Caco-2 (cell line): ENCODE data around the gene CORO7. TPM values are rescaled to one million over a fixed set of nuclear protein-coding genes. Genes with fewer than 3 reads are reported as not detected.

Source experiments
- BruUV-seq: library from RNA; stranded (reverse); fragments of 400-500 nt; replicated peaks from 2 replicates; lab custom pipeline; 2021; lab: Mats Ljungman, UMichigan
- CTCF ChIA-PET: fragments of 300-600 bp; sonication (Branson Sonifier 250); formaldehyde crosslinking; loops from one replicate; lab custom pipeline; 2022; ENCODE audit warnings: antibody characterized with exemption; lab: Charles Lee
- POLR2A ChIA-PET: fragments of 300-600 bp; sonication (Branson Sonifier 250); formaldehyde crosslinking; loops from one replicate; lab custom pipeline; 2022; ENCODE audit warnings: antibody characterized with exemption; lab: Charles Lee
- DNase-seq, 2 experiments: peaks; one replicate each; pipeline versions ENCODE4 v3.0.0 to v3.0.0-alpha.2; 2020 to 2022
- H3K27me3 ChIP-seq: replicated peaks from 2 replicates; pipeline ENCODE4 v1.6.0; 2011; ENCODE audit warnings: low read length; ENCODE audit not compliant: control insufficient read depth, insufficient read depth
- H3K36me3 ChIP-seq: 2 replicates; pipeline ENCODE4 v1.5.1; 2011; ENCODE audit warnings: low read length; ENCODE audit not compliant: control insufficient read depth, insufficient read depth
- H3K4me1 ChIP-seq: fragments of 250-450 bp; sonication (Bioruptor Pico); 2 replicates; pipeline ENCODE4 v1.5.1; 2020; ENCODE audit warnings: mild to moderate bottlenecking
- H3K4me3 ChIP-seq: 2 replicates; pipeline ENCODE4 v1.5.1; 2011; ENCODE audit warnings: low read depth, mild to moderate bottlenecking, control low read depth, low read length
- H3K9me3 ChIP-seq: fragments of 250-450 bp; sonication (Bioruptor Pico); 2 replicates; pipeline ENCODE4 v1.5.1; 2020; ENCODE audit warnings: mild to moderate bottlenecking, moderate library complexity
- H3K27ac Mint-ChIP-seq: one replicate; pipeline ENCODE4 v1.8.0; 2022; ENCODE audit warnings: mixed read lengths; ENCODE audit not compliant: unreplicated experiment
- H3K27me3 Mint-ChIP-seq: one replicate; pipeline ENCODE4 v1.8.0; 2022; ENCODE audit warnings: mixed read lengths; ENCODE audit not compliant: insufficient read depth, unreplicated experiment
- H3K36me3 Mint-ChIP-seq: one replicate; pipeline ENCODE4 v1.8.0; 2022; ENCODE audit warnings: mild to moderate bottlenecking, mixed read lengths; ENCODE audit not compliant: insufficient read depth, unreplicated experiment
- H3K4me1 Mint-ChIP-seq: one replicate; pipeline ENCODE4 v1.8.0; 2022; ENCODE audit warnings: low read depth, mixed read lengths; ENCODE audit not compliant: unreplicated experiment
- H3K4me3 Mint-ChIP-seq: one replicate; pipeline ENCODE4 v1.8.0; 2022; ENCODE audit warnings: mild to moderate bottlenecking, moderate library complexity, mixed read lengths; ENCODE audit not compliant: unreplicated experiment
- H3K9me3 Mint-ChIP-seq: one replicate; pipeline ENCODE4 v1.8.0; 2022; ENCODE audit warnings: mixed read lengths; ENCODE audit not compliant: unreplicated experiment
- intact Hi-C: fragments of 100-400 bp; cut with micrococcal nuclease; formaldehyde crosslinking; loops from one replicate; pipeline ENCODE4 v1.10.0; 2022; ENCODE audit not compliant: unreplicated experiment
- total RNA-seq: library from RNA; stranded (reverse); gene quantifications from 2 replicates; pipeline ENCODE4 v1.2.3, GENCODE V29; 2022
- TF ChIP-seq, protein P1 (sequence below), 2 experiments: fragments of 200-600 bp in 1 of 2; IDR thresholded peaks; 1 replicate in 1 of 2; 2 replicates in 1 of 2; pipeline versions ENCODE4 v1.5.1 to v1.8.0; 2011 to 2022; ENCODE audit warnings: antibody characterized with exemption in 1 of 2, control low read depth in 1 of 2, inconsistent platforms in 1 of 2, low read depth in 1 of 2, low read length in 1 of 2, mild to moderate bottlenecking in 1 of 2, moderate library complexity in 1 of 2; ENCODE audit not compliant: insufficient read depth in 1 of 2, severe bottlenecking in 1 of 2, unreplicated experiment in 1 of 2

Gene CORO7
- total RNA-seq, 1 experiment from 2014 or later: 23.1 TPM

GRCh38 chr16:4375717-4376116, 40.7 kb downstream of the CORO7 start:
- POLR2A ChIA-PET: no interaction called here
- Histone ChIP-seq H3K4me1 (peaks cover 37% of the 10 kb centered on the region), H3K9me3 (no peaks in the 10 kb centered on the region), H3K27me3 (no peaks in the 10 kb centered on the region), H3K4me3 (no peak overlapping the region), H3K36me3 (no peaks in the 10 kb centered on the region; the same call in 1 of the 2 replicates)
- no TSS peak for BruUV-seq
- H3K27ac Mint-ChIP-seq: peak overlapping the region; percentile 13
- CTCF ChIA-PET: interaction anchor here (1.3 kb wide), 1 partner anchor 24 kb away, joined by 3 read pairs; no protein-coding TSS in a partner anchor
- H3K4me3 Mint-ChIP-seq: no peak overlapping the region
- intact Hi-C loops: no loop called here
- no peak for DNase-seq
- H3K27me3 Mint-ChIP-seq: no peaks in the 10 kb centered on the region
- H3K9me3 Mint-ChIP-seq: no peaks in the 10 kb centered on the region
- peaks cover 7% of the 10 kb centered on the region for H3K36me3 Mint-ChIP-seq
- TF ChIP-seq, protein P1, sequence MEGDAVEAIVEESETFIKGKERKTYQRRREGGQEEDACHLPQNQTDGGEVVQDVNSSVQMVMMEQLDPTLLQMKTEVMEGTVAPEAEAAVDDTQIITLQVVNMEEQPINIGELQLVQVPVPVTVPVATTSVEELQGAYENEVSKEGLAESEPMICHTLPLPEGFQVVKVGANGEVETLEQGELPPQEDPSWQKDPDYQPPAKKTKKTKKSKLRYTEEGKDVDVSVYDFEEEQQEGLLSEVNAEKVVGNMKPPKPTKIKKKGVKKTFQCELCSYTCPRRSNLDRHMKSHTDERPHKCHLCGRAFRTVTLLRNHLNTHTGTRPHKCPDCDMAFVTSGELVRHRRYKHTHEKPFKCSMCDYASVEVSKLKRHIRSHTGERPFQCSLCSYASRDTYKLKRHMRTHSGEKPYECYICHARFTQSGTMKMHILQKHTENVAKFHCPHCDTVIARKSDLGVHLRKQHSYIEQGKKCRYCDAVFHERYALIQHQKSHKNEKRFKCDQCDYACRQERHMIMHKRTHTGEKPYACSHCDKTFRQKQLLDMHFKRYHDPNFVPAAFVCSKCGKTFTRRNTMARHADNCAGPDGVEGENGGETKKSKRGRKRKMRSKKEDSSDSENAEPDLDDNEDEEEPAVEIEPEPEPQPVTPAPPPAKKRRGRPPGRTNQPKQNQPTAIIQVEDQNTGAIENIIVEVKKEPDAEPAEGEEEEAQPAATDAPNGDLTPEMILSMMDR (IDR thresholded peaks at IDR 0.05; ENCODE audit: insufficient read depth in 1 of 2, low read depth in 1 of 2, low read length in 1 of 2, severe bottlenecking in 1 of 2, unreplicated experiment in 1 of 2): no peak
- no peaks in the 10 kb centered on the region for H3K4me1 Mint-ChIP-seq

DNA sequence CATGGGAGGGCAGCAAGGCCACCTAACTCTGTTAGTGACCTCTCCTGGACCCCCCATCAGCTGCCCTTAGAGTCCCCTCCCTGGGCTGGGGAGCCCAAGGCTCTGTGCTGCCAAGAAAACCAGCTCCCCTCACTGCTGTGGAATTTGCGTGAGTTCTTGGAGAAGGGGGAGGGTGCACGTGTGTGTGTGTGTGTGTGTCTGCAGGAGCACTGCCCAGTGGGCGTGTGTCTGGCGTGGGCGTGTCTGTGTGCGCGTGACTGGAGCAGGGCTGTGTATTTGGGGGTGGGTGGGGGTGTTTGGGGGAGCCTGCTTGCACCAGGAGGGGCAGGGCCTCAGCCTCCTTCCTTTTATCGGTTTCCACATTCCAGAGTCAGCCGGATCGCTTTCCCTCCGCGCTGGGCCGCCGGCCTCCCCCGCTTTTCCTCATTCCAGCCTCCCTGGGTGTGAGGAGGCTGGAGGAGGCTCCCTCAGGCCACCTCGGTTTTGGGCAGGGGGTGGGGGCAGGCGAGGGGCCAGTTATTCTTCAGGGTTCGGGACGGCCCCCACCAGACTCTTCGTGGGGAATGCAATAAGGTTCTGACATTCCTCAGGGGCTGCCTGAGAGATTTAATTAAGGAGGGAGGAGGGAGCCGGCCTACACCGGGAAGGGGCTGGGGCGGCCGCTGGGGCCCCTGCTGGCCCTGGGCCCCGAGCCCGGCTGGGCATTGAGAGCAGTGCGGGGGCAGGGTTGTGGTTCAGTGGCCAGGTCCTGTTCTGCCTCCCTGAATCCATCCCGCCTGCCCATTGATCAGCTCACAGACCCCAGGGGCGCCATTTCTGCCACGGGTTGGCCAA, 42.3 kb downstream of the CORO7 start:
- Mint-ChIP-seq H3K36me3 (peaks cover 7% of the 10 kb centered on the region), H3K27ac (no peak overlapping the region), H3K9me3 (no peaks in the 10 kb centered on the region), H3K4me1 (no peaks in the 10 kb centered on the region), H3K4me3 (peak overlapping the region; percentile 38), H3K27me3 (no peaks in the 10 kb centered on the region)
- no peaks in the 10 kb centered on the region; the same call in 1 of the 2 replicates for H3K36me3 ChIP-seq
- intact Hi-C loops: no loop called here
- peak in 1 of 2 experiments; percentile 28 for DNase-seq
- TF ChIP-seq, protein P1 (IDR thresholded peaks at IDR 0.05; ENCODE audit: insufficient read depth in 1 of 2, low read depth in 1 of 2, low read length in 1 of 2, severe bottlenecking in 1 of 2, unreplicated experiment in 1 of 2): no peak
- H3K9me3 ChIP-seq: no peaks in the 10 kb centered on the region
- CTCF ChIA-PET: interaction anchor here (1.3 kb wide), 1 partner anchor 23 kb away, joined by 3 read pairs; no protein-coding TSS in a partner anchor
- POLR2A ChIA-PET: interaction anchor here (0.5 to 0.6 kb wide), 2 partner anchors 189 to 1404 kb away, joined by 3 to 4 read pairs; no protein-coding TSS in a partner anchor
- H3K4me1 ChIP-seq: peaks cover 37% of the 10 kb centered on the region
- H3K27me3 ChIP-seq: no peaks in the 10 kb centered on the region
- no TSS peak for BruUV-seq
- H3K4me3 ChIP-seq: no peak overlapping the region

DNA sequence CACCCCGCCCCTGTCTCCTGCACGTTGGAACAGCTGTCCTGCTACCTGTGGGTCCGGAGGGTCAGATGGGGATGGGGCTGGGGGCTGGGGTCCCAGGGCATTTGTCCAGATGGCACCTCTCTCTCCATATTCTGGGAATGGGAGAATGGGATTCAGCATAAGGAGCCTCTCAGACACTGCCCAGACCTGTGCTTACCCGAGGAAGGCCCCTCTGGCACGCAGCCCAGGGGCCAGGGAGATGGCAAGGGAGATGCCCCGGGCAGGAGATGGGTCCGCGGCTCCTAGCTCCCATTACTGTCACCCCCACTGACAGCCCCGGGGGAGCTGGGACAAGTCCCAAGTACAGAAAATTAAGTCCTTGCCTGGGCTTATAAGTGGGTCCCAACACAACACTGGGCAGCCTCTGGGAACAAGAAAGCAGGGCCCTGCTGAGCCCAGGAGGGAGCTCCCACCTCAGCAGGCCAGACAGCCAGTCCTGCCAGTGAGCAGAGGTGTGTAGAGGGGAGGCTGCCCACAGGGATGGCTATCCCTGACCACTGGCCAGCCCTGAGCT, 43.0 kb downstream of the CORO7 start:
- H3K27me3 ChIP-seq: no peaks in the 10 kb centered on the region
- CTCF ChIA-PET: no interaction called here
- no peaks in the 10 kb centered on the region for H3K9me3 Mint-ChIP-seq
- peak overlapping the region; percentile 69 for H3K4me3 Mint-ChIP-seq
- no peaks in the 10 kb centered on the region for H3K27me3 Mint-ChIP-seq
- peaks cover 37% of the 10 kb centered on the region for H3K4me1 ChIP-seq
- H3K36me3 ChIP-seq: no peaks in the 10 kb centered on the region; the same call in 1 of the 2 replicates
- no peak for DNase-seq
- no TSS peak for BruUV-seq
- no peaks in the 10 kb centered on the region for H3K9me3 ChIP-seq
- intact Hi-C loops: no loop called here
- TF ChIP-seq, protein P1 (IDR thresholded peaks at IDR 0.05; ENCODE audit: insufficient read depth in 1 of 2, low read depth in 1 of 2, low read length in 1 of 2, severe bottlenecking in 1 of 2, unreplicated experiment in 1 of 2): no peak
- peaks cover 7% of the 10 kb centered on the region for H3K36me3 Mint-ChIP-seq
- no peaks in the 10 kb centered on the region for H3K4me1 Mint-ChIP-seq
- H3K4me3 ChIP-seq: no peak overlapping the region
- POLR2A ChIA-PET: no interaction called here
- H3K27ac Mint-ChIP-seq: no peak overlapping the region
